K562 (cell line): Measurements from ENCODE around the gene TKT. TPM values are rescaled to one million over a fixed set of nuclear protein-coding genes. Genes with fewer than 3 reads are reported as not detected.

Source experiments
- ARID1B ChIP-seq: fragments of 450-650 bp; IDR thresholded peaks from 2 replicates; pipeline ENCODE4 v1.6.1; 2016; ENCODE audit warnings: antibody characterized with exemption, mild to moderate bottlenecking, inconsistent platforms
- CTCF ChIP-seq, 3 experiments: IDR thresholded peaks in 2 of 3; conservative IDR thresholded peaks in 1 of 3; 2 replicates each; pipeline ENCODE4 v1.5.1; 2011 to 2012; ENCODE audit warnings: low read length in 3 of 3, mild to moderate bottlenecking in 3 of 3, control low read depth in 2 of 3, improper control_type of control experiment in 1 of 3, inconsistent platforms in 1 of 3, low read depth in 1 of 3, mixed read lengths in 1 of 3, moderate library complexity in 1 of 3; ENCODE audit not compliant: insufficient read depth in 2 of 3
- CTCFL ChIP-seq: IDR thresholded peaks from 2 replicates; pipeline ENCODE4 v1.6.1; 2011; ENCODE audit warnings: borderline replicate concordance, low read depth, mild to moderate bottlenecking, moderate library complexity, low read length; ENCODE audit not compliant: insufficient read depth, poor library complexity, severe bottlenecking
- E2F3 ChIP-seq: fragments of 250-450 bp; sonication (Bioruptor Pico); IDR thresholded peaks from 2 replicates; pipeline ENCODE4 v1.4.0; 2020; ENCODE audit warnings: mild to moderate bottlenecking
- EHMT2 ChIP-seq: fragments of 450-650 bp; IDR thresholded peaks from 2 replicates; pipeline ENCODE4 v1.6.1; 2018; ENCODE audit warnings: antibody characterized with exemption
- IRF9 ChIP-seq: fragments of 450-650 bp; IDR thresholded peaks from 2 replicates; pipeline ENCODE4 v1.6.1; 2016; ENCODE audit warnings: missing biosample characterization, missing genetic modification characterization
- KDM5B ChIP-seq: fragments of 200-600 bp; sonication (generic); IDR thresholded peaks from 2 replicates; pipeline ENCODE4 v1.6.1; 2012; ENCODE audit warnings: low read depth, mild to moderate bottlenecking, moderate library complexity, low read length, control low read depth, inconsistent platforms; ENCODE audit not compliant: insufficient replicate concordance
- MED1 ChIP-seq: sonication (generic); formaldehyde crosslinking; IDR thresholded peaks from 2 replicates; pipeline ENCODE4 v1.8.1; 2023; ENCODE audit warnings: missing genetic modification reagents, borderline replicate concordance
- MYNN ChIP-seq, 2 experiments: sonication (generic); formaldehyde crosslinking in 1 of 2; IDR thresholded peaks; 2 replicates each; pipeline versions ENCODE4 v1.5.0 to v1.6.1; 2016 to 2020; ENCODE audit warnings: antibody characterized with exemption in 1 of 2, missing genetic modification reagents in 1 of 2
- NR2C1 ChIP-seq, 2 experiments: fragments of 450-650 bp; IDR thresholded peaks; 2 replicates each; pipeline ENCODE4 v1.6.1; 2017; ENCODE audit warnings: mild to moderate bottlenecking in 2 of 2, antibody characterized with exemption in 1 of 2, inconsistent platforms in 1 of 2, missing compliant biosample characterization in 1 of 2, missing genetic modification characterization in 1 of 2
- NRF1 ChIP-seq, 2 experiments: fragments of 450-650 bp; IDR thresholded peaks in 1 of 2; conservative IDR thresholded peaks in 1 of 2; 2 replicates each; pipeline ENCODE4 v1.6.1; 2014; ENCODE audit warnings: mild to moderate bottlenecking in 2 of 2
- POLR2H ChIP-seq: IDR thresholded peaks from 2 replicates; pipeline ENCODE4 v1.6.1; 2016; ENCODE audit warnings: missing genetic modification characterization, low read depth, mild to moderate bottlenecking, control low read depth, missing compliant biosample characterization, moderate library complexity
- SNIP1 ChIP-seq: fragments of 450-650 bp; IDR thresholded peaks from 2 replicates; pipeline ENCODE4 v1.7.1; 2017; ENCODE audit warnings: low read depth, mild to moderate bottlenecking
- TEAD4 ChIP-seq, 2 experiments: sonication (generic) in 1 of 2; formaldehyde crosslinking in 1 of 2; IDR thresholded peaks; 2 replicates each; pipeline versions ENCODE4 v1.6.1 to v1.8.0; 2012 to 2022; ENCODE audit warnings: borderline replicate concordance in 1 of 2, inconsistent platforms in 1 of 2, low read length in 1 of 2, mild to moderate bottlenecking in 1 of 2, missing genetic modification reagents in 1 of 2
- TRIM28 ChIP-seq: fragments of 450-650 bp; IDR thresholded peaks from 2 replicates; pipeline ENCODE4 v1.6.1; 2017
- ZC3H11A ChIP-seq: IDR thresholded peaks from 2 replicates; pipeline ENCODE4 v1.6.1; 2012; ENCODE audit warnings: low read depth, low read length, improper control_type of control experiment
- ZNF165 ChIP-seq: fragments of 250-450 bp; sonication (Bioruptor Pico); IDR thresholded peaks from 2 replicates; pipeline ENCODE4 v1.4.0; 2020; ENCODE audit warnings: borderline replicate concordance
- ZNF3 ChIP-seq: fragments of 250-450 bp; sonication (Bioruptor Pico); IDR thresholded peaks from 2 replicates; pipeline ENCODE4 v1.5.0; 2021; ENCODE audit warnings: mild to moderate bottlenecking, moderate library complexity
- ZNF707 ChIP-seq: fragments of 250-450 bp; sonication (Bioruptor Pico); conservative IDR thresholded peaks from 2 replicates; pipeline ENCODE4 v1.8.0; 2022; ENCODE audit warnings: inconsistent platforms, mild to moderate bottlenecking, moderate library complexity
- polyA plus RNA-seq, 8 experiments: library from polyadenylated mRNA; depleted of rRNA in 4 of 8; stranded (reverse) in 5 of 8; unstranded in 3 of 8; fragments of >200 nt; fragmentation: Nextera tagmentation in 2 of 8; fragmentation: Illumina TruSeq in 1 of 8; extraction: Ambion mirVana in 2 of 8; extraction: Trizol in 1 of 8; gene quantifications; 2 replicates each; pipeline versions ENCODE4 v1.2.1 to v1.2.3, GENCODE V29; 2011 to 2014; ENCODE audit warnings: inconsistent platforms in 1 of 8, missing spikeins in 1 of 8
- total RNA-seq, 7 experiments: library from RNA; depleted of rRNA in 6 of 7; stranded (reverse); fragments of >200 nt in 6 of 7; fragmentation: Illumina TruSeq in 2 of 7; extraction: Trizol in 2 of 7; gene quantifications; 2 replicates each; pipeline versions ENCODE4 v1.2.1 to v1.2.3, GENCODE V29; 2011 to 2021; ENCODE audit warnings: low replicate concordance in 1 of 7
- TF ChIP-seq, protein P1 (sequence below): sonication (generic); formaldehyde crosslinking; IDR thresholded peaks from 2 replicates; pipeline ENCODE4 v1.5.0; 2020; ENCODE audit warnings: missing genetic modification reagents

The TKT gene
- total and polyA plus RNA-seq, 9 of the 15 experiments (the other 6 are each of a cell fraction or from before 2014, with no cell fraction given), result 58.1 to 401 (median 187) TPM

DNA sequence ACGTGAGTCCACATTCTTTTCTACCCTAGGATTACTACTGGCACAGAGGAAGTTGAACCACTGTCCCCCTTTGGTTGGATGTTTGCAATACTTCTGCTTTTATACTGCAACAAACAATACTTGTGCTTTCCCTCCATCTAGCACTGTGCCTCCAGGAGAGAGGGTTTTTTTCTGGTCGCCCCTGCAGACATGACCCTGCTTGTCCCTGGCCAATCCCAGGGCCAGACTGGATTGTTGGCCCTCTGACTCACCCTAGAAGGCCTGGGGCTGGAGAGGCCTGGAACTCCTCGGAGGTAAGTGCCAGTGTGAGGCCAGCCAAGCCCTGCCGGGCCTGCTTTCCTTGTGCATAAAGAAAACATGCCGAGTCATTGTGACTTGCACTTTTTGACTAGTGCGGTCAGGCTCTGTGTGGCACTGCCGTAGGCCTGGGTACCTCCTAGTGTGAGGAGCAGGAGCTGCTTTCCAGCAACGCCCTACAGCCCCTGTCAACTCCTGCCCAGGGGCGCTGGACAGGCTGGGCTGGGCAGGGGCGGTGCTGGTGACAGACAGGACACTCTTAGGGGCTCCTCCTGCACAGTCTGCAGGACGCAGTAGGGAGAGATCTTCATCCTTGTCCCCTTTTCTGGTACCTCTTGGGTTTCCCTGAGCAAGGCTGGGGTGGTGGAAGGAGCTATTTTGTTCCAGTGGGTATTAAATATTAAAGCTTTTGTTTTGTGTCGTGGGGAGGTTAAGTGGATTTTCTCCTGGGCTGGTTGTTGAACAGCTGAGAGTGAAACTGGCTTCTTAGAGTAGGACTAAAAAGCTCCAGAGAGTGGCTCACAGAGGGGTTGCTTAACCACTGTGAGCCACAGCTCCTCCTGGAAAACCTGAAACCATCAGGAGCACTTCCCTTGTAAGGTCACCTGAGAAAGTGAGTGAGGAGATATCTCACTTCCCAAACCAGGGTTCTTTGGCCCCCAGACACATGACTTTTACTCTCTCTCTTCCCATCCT, 14.4 kb upstream of the TKT start (continued):
- TF ChIP-seq NR2C1 (IDR thresholded peaks at IDR 0.05) (0 out of 2 replicates have a peak, but pooled peaks have one; percentile 6), NR2C1 (tag; IDR thresholded peaks at IDR 0.05) (peak; percentile 74), ZNF3 (CRISPR knock-in tag) (no peak), ARID1B (peak; percentile 76), POLR2H (peak; percentile 47; the same call in 1 of the 2 replicates), SNIP1 (no peak), MYNN (IDR thresholded peaks at IDR 0.05) (peak; percentile 84), MYNN (CRISPR knock-in tag; IDR thresholded peaks at IDR 0.05) (no peak), CTCF (IDR thresholded peaks at IDR 0.05 in 2 of 3, conservative IDR thresholded peaks at IDR 0.05 in 1 of 3; ENCODE audit: insufficient read depth in 2 of 3, low read depth in 1 of 3, low read length in 3 of 3) (peak in 1 of 3 experiments; percentile 8; a peak in 1 of 6 replicates), TRIM28 (0 out of 2 replicates have a peak, but pooled peaks have one; percentile 52), CTCFL (no peak), KDM5B (peak; percentile 43), ZNF165 (CRISPR knock-in tag) (0 out of 2 replicates have a peak, but pooled peaks have one; percentile 81), EHMT2 (no peak), ZC3H11A (no peak), ZNF707 (no peak), TEAD4 (IDR thresholded peaks at IDR 0.05; ENCODE audit: low read length) (no peak), TEAD4 (CRISPR knock-in tag; IDR thresholded peaks at IDR 0.05; ENCODE audit: borderline replicate concordance) (no peak), MED1 (CRISPR knock-in tag) (no peak), IRF9 (tag) (peak; percentile 69), NRF1 (conservative IDR thresholded peaks at IDR 0.05 in 1 of 2, IDR thresholded peaks at IDR 0.05 in 1 of 2) (0 out of 4 replicates have a peak, but pooled peaks have one; percentile 7 to 19), E2F3 (CRISPR knock-in tag) (no peak)
- TF ChIP-seq, protein P1, sequence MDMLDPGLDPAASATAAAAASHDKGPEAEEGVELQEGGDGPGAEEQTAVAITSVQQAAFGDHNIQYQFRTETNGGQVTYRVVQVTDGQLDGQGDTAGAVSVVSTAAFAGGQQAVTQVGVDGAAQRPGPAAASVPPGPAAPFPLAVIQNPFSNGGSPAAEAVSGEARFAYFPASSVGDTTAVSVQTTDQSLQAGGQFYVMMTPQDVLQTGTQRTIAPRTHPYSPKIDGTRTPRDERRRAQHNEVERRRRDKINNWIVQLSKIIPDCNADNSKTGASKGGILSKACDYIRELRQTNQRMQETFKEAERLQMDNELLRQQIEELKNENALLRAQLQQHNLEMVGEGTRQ (CRISPR knock-in tag), result no peak
